ENCODE measurements around the gene RPS6KA2.
"Not testable (repeated sequence)": the region's sequence is repeated elsewhere in the genome, so short reads cannot be mapped to it uniquely, and the experiment has no call there.

Gene RPS6KA2

DNA sequence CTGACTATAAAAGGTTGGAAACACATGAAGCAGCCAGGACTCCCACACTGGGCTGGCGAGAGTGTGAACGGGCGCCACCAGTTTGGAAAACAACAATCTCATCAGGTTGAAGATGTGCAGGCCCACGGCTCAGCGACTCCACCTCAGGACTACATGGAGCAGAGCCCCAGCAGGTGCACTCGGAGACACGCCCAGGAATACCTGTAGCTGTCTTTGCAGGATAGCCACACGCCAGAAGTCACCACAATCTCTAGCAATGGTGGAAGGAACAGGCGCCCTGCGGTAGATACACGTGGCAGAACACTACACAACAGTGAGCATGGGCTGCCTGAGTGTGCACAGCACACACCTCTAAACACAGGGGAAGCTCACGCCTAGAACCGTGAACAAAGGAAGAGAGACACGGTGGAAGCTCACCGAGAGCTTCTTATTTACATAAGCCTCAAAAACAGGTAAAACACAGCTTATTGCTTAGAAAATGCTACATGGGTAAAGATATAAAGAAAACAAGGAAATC is 28.7 kb upstream of the RPS6KA2 start:
- DNase-seq, result no peak

DNA sequence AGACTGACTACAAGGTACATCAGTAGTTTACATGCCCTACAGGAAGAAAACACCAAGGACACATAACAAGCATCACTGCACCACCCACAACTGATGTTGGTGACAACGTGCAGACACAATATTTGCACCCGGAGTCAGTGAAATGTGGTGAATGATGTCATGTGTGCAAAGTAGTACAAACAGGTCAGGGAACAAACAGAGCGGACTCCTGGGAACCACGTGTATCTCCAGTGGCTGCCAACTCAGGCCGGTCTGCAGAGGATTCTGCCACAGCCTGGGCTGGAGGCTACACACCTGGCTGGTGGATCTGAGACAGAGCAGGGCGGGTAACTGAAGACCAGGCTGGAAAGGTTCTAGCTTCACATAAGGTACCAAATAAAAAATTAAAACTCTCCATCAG is 28.2 kb upstream of the RPS6KA2 start:
- no peak for DNase-seq

DNA sequence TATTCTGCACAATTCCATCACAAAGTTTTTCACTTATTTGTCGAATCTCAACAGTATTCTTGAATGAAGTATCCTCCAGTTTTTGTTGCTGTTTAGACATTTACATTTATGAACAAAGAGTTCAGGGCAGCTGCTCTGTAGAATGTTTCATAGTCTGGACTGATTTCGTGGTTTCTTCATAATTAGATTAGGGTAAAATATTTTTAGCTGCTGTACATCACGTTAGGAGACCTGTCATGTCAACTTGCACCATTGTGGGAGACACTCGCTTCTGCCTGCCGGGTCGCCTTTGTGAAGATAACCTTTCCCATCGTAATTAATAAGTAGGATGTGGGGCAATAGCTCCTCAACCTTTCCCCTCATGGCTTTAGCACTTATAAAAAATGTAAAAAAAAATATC is 27.5 kb upstream of the RPS6KA2 start:
- no peak for DNase-seq

DNA sequence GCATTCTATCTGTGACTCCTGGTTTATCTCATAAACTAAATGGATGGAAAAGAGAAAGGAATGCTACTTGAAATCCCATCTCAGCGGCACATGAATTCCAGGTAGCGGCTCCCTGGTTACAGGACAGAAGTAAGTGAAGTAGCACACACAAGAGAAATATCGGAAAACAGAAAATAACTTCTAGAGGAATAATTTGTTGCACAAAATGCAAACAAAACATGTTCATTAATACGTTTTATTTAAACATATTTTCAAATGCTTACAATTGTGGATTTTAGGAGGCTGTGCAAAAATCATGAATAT is 26.5 kb upstream of the RPS6KA2 start:
- DNase-seq, result no peak

DNA sequence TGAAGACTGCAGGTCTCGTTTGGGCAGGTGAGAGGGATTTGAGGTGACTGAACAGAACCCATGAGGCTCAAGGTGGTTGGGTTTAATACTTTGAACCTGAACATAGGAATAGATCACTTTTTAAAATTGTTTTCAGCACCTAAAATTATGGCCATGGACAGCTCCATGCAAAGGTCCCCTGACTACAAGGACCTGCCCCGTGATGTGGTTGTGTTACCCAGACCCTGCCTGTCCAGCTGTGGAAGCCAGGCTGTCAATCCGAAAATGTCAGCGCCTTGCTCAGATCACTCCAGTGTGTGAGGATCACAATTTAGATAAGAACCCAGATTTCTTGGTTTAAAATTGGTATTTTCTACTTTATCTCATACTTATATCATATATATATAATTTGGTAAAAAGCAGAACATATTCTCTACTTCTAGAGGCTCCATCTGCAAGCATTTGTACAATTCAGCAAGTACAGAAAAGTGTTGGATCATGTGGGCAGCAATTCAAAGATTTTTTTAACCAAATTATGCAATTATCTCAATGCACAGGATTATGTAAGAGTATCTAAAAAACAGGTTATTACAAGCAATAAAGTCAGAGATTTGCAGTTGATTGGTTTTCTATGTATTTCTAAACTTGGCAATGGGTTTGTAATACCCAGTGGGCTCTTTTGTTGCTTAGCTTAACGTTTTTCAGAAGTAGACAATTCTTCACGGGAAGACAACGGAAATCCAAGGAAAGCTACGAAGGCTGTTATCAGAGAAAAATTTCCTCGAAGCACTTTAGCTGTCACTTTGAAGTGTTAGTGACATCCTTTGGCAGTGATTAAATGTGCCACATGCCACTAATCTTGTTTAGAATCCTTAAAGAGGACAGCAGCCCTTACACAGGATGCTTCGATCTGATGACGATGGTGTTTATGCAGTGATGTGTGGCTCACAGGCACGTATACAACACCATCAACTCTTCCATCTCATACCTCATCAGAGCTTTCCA is 24.1 kb upstream of the RPS6KA2 start:
- no peak for DNase-seq

DNA sequence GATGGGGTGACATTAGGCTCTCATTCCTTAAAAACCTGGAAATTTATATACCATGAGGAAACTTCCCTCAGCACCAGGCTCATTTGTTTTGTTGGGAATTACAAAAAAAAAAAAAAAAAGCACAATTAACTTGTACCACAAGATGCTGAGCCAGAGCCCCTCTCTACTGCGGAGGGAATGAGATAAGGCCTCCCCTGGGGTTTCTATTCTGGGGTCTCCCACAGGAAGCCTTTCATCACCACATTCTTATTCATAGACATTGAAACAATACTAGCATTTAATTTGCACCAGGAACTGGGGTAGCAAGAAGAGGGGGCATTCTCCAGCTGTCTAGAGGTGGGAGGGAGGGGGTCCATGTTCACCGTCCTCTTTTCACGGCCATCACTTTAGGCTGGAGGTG is 23.0 kb upstream of the RPS6KA2 start:
- no peak for DNase-seq

DNA sequence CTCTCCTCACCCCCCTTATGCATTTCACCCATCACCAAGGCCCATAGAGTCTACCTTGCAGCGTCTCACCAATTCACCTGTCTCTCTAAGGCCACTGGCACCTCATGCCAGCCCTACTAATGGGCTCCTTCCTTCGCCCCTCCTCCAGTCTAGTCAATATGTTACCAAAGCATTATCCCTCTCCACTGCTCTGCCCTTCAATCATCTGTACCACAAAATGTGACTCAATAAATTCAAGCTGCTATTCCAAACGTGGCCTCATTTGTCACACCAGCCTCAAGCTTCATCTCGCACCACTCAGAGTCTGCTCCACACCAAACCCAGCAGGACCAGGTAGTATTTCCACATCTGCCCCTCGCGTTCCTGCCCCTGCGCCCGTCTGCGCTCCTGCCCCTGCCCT is 21.8 kb upstream of the RPS6KA2 start:
- no peak for DNase-seq

DNA sequence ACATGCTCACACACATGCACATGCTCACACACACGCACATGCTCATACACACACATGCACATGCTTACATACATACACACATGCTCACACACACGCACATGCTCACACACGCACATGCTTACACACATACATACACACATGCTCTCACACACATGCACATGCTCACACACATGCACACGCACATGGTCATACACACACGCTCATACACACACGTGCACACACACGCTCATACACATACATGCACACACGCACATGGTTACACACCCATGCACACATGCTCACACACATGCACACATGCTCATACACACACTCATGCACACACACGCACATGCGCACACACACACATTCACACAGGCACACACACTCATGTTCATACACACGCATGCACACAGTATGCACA is 20.8 kb upstream of the RPS6KA2 start:
- DNase-seq, result no peak

DNA sequence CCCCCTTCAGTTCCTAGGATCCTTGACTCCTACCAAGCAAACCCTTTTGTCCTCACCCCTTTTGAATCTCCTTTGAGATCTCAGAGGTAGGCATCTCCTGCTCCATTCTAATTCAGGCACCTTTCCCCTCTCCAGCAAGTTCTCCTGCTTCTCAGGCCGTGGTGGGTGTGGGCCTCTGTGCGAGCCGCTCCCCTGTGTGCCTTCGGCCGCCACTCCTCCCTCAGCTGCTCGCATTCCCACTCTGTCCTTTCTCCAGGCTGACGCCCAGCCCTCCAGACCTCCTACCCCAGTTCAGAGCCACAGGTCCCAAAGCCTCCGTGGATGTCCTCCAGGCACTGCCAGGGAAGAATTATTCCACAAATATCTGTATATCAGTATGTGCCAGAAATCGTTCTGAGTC is 19.7 kb upstream of the RPS6KA2 start:
- no peak for DNase-seq

DNA sequence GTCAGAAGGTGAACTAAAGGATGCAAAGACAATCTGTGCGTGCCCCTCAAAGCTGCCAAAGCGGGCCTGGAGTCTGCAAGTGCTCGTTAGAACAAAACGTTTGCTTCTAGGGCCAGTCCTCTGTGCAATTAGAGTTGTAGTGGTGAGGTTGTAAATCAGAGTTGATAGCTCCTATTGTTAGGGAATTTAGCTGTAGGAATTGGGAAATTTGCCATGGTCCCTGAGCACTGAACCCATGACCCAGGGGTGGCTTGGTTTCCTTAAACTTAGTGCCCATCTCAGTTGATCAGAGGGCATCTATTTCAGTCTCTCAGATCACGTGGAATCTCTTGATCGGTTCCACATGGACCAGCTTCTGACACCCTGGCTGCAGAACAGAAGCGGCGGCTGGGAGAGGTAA is 18.8 kb upstream of the RPS6KA2 start:
- no peak for DNase-seq

DNA sequence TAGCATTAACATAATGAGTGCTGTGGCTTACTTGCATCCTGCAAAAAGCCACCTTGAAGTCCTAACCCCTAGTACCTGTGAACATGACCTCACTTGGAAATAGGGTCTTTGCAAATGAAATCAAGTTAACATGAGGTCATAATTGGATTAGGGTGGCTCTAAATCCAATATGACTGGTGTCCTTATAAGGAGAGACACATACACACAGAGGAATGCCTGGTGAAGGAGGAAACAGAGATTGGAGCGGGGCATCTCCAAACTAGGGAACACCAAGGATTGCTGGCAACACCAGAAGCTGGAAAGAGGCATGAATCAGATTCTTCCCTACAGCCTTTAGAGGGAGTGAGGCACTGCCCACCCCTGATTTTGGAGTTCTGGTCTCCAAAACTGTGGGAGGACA is 17.6 kb upstream of the RPS6KA2 start:
- DNase-seq, result no peak

DNA sequence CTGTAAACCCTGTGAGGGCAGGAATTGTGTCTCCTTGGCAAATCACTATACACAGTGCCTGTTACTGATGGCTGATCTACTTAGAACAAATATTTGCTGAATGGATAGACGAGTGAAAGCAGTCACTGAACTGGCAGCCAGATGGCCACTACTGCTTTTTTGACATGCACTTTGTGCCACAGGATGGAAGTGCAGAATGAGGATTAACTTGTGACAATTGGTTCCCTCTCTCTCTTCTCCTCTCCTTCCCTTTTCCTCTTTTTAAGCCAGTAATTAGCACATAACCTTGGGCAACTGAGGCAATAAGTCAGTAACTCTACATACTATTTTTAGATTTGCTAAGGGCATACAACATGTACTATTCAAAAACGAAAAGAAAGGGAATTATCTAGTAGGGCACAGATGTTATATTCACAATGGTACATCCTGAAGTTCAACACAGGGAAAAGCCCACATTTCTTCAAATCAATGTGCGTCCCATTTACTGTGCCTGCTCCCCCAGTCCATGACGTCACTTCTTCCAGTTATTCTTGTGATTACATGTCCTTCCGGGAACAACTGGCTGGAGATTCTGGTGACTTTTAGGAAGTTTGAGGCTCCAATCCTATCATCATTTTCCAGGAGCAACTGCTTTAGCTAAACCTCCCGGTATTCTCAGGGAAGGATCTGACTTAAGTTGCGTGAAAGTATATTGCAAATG is 17.0 kb upstream of the RPS6KA2 start:
- peak in 1 of 2 experiments; percentile 57 for DNase-seq

DNA sequence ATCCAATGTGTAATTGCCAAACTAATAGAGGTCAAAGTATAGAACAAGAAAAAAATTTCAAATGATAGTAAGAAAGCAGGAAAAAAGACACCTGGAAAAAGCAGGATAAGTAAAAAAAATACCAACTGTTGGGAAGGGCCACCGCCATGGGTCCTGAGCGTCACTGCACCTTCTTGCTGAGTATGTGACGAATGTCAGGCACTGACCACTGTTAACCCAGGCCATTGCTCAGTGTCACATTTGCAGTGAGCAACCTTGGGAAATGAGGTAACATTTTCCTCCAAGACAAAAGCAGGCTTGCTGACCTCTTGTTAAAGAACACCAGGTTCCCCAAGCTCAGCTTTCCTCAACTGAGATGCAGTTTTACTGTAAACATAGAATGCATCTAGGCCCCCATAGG is 15.6 kb upstream of the RPS6KA2 start:
- no peak for DNase-seq

DNA sequence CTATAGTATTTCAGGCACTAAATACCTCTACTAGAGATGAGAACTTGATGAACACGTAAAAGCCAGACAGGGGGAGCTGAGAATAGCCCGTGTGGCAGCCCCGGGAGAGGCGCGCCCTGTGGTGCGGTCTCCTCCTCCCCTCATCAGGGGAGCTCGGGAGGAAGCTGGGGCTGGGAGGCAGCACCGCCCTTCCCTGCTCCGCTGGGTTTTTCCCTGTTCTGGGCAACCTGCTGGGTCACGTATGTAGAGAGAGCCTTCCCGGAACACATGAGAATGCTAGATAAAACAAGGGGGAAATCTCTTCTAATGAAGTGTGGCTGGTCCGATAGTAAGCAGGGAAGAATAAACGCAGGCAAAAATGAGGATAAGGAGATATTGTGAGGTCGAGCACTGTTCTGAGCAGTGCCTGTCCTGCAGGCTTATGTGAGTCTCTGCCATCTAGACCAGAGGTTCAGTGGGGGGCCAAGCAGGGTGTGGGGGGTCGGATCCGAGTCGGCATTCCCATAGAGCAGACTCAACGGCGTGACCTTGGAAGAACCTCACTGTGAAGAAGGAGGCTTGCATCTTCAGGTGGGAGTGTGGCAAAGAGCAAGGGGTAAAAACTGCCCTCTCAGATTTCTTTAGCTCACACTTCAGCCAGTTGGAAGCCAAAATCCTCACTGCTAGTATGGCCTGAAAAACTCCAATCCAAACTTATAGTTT is 13.4 kb upstream of the RPS6KA2 start:
- no peak for DNase-seq

DNA sequence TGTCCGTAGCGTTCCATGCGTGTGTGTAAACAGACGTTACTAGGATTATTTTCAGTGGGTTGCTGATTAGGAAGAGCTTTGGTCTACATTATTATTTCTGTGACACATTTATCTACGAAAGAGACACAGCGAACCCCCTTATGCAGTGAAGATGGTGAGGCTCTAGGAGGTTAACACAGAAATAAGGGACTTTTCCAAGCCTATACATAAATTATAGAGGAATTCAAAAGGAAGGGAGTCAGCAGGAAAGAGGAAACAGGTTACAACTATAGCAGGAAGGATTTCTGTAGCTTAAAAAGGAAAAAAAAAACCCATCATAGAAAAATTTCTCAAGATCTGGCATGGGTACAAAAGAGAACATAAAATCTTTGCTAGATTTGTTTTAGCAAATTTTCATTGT is 12.9 kb upstream of the RPS6KA2 start:
- DNase-seq, result no peak

DNA sequence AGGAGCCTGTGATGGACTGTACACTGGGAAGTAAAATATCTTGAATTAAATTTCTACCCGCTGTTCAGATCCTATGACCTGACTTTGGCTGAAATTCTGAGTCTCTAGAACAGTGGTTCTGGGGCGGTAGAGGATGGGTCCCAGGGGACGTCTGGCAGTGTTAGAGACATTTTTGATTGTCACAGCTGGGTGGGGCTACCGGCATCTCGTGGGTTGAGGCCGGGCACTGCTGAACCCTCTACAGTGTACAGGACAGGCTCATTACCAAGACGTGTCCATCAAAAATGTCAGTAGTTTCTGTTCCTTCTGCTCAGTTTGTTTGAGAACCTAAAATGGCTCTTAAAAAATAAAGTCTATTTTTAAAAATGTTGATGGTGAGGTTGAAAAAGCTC is 11.5 kb upstream of the RPS6KA2 start:
- no peak for DNase-seq

DNA sequence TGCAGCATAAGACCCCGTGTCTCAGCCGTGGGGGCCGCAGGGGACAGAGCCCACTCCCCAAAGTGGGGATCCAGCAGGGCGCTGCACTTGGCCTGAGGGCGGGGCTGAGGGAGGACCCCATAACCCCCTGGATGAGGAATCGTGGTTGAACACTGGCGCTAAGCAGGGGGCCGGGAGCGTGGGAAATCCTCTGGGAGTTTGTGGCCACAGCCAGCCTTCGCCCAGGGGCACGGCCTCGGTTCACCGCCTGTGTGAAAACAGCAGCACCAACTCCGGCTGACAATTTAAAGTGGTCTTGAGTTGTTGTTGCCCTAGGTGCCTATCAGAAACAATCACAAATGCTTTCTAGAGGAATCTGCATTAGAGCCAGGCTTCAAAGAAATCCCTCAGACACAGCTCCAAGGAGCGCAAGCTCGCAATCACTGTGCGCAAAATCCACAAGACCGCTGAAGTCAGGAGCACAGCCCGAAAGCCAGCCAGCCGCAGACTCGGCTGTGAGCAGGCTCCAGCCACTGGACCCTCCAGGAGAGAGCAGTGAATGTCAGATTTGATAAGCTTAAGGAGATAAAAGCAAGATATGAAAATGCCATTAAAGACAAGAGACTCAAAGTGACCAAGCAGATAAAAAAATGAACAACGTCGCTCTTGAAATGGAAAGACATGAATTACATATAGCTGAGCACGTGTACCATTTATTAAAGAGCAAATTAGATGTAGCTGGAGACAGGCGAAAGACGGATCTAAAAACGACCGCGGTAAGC is 10.9 kb upstream of the RPS6KA2 start:
- DNase-seq, result no peak

DNA sequence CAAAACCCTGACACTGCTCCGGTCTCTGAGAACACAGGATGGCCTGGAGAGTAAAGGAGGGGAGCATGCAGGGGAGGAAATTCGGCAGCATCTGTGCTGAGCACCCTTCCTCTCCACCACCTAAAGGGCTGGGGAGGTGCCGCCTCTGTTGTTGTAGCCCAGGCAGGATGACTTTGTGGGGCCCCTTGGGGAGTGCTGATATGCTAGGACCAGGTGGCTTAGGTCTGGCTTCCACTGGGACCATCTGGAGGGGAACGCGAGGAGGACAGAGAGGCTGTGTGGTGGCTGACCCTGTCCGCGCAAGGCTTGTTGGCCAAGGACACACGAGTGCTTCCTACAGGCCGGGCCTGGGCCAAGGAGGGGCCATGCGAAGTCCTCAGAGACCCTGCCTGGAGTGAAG is 9.9 kb upstream of the RPS6KA2 start:
- DNase-seq, result peak in 1 of 2 experiments; percentile 47

DNA sequence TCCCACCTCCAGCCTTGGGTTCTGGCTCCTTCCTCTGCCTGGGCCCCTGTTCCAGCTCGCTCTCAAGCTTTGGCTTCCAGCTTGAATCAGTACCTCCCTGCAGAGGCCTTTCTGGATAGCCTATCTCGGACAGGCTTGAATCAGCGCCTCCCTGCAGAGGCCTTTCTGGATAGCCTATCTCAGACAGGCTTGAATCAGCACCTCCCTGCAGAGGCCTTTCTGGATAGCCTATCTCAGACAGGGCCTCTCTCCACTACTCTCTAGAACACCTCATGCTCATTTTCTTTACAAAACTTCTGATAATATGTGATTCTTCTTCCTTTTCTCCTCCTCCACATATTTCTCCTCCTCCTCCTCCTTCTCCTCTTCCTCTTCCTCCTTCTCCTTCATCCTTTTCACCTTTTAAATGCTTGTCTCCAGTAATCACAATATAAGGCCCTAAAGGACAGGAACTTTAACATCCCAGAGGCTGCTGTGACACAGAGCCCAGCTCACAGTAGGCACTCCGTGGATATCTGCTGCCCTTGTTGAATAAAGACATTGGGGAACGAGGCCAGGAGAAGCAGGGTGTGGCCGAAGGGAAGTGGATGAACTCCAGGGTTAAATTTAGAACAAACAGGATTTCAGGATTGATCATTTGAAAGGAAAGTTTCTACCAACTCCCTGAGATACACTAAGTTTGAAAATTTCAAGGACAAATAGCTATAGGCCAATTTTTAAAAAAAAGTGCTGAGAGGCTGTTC is 9.3 kb upstream of the RPS6KA2 start:
- DNase-seq, result no peak

DNA sequence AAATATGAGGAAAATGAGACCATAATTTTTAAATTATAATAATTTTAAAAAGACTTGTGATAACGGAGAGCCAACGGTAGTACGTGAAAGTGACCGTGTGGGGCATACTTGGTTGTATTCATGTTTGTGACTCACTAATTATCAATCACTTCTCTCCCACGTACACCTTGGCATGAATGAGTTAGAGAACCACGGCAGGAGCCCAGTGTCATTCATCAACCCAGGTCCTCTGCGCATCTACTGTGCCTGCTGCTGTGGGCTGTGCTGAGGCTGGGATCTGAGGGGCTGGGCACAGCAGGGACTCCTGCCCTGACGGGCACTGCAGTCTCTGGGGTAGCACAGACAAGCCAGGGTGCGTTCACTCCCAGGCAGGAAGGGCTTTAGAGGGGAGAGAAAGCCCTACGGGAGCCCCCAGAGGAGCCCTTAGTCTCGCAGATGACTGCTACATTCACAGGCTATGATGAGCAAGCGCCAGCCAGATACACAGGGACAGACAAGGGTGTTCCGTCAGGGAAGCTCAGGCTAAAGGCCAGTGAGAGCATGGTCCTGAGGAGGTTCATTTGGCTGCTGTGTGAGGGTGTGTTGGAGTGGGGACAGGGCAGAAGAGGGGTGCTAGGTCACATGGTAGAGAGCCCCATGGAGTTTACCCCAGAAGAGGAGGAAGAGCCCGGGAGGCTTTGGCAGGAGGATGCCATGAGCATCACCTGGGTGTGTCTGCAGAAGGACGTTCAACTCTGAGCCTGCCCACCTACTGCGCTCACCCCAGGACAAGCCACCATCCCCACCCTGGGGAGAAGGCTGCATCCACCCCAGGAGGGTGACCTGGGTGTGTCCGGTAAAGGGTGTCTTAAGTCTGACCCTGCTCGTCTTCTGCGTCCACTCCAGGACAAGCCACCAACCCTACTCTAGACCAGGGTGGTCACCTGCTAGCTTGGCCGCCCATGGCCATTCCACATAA is 8.2 kb upstream of the RPS6KA2 start:
- no peak for DNase-seq

DNA sequence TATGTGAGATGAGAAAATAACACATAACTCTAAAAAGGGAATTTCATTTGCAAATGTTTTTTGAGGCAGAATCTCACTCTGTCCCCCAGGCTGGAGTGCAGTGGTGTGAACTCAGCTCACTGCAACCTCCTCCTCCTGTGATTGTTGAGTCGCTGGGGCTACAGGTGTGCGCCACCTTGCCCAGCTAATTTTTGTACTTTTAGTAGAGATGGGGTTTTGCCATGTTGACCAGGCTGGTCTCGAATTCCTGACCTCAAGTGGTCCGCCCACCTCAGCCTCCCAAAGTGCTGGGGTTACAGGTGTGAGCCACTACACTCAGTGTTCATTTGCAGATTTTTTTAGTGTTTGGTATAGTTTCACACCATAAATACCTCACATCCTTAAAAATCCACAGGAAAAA is 7.5 kb upstream of the RPS6KA2 start:
- DNase-seq, result not testable (repeated sequence)

Measured in NCI-H524 (cell line).